Activated CD4-positive, alpha-beta T cell treated with anti-CD3 and anti-CD28 coated beads, Interleukin-2, amount 50 U/mL, for 16 hours (primary cell): ENCODE data around the gene GALNT17.

ENCODE experiments used
- DNase-seq: peaks from one replicate; pipeline ENCODE4 v3.0.0-alpha.2; 2020

The GALNT17 gene

DNA sequence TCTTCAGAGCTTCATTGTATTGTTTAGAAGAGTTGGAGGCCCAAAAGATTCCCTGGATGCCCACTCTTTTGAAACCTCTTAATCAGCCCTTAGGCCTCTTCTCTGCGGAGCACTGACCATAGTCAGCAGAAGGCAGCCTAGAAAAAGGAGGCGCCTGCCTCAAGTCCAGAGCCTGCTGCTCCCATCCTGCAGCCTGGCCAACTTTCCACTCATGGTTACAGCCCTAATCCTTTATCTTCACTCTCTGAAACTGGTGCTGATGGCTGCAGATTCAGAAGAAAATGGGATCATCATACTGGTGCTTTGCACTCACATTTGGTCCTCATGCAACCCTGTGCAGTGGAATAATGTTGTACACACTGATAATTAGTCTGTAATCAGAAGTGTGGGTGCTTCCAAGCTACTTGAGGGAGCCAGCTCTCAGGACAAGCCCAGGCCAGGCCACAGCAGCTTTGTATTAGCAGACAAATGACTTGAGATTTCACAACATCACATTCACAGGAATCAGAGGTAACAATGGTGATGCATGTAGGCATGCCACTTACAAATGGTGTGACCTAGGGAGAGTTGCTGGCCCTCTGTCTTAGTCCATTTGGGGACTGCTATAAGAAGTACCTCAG is 272.9 kb downstream of the GALNT17 start:
- no peak for DNase-seq

GRCh38 chr7:71408271-71408670 is 276.3 kb downstream of the GALNT17 start:
- no peak for DNase-seq

DNA sequence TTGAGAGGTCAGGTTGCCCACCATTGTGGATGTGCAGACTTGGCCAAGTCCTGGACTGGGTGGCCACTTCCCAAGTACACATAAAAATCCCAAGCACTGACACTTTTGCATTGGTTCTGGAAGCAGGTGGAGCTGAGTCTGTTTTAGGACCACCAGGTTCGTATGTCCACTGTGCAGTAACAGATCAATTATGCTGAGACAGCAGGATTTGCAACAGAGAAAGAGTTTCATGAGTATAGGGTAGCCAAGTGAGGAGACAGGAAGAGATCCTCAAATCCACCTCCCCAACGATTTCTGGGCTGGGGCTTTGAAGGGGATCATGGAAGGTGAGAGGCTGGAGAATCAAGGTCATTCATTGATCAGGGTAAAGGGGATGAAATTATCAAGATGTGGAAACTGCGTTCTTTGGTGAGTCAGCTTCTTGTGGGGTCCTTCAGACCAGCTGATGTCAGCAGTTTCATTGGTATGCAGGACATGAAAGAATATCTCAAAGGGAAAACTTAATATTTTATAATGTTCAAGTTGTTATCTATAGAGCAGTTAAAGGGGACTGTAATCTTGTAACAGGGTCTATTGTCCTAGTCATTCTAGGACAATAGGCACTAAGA is 277.7 kb downstream of the GALNT17 start:
- DNase-seq: no peak

DNA sequence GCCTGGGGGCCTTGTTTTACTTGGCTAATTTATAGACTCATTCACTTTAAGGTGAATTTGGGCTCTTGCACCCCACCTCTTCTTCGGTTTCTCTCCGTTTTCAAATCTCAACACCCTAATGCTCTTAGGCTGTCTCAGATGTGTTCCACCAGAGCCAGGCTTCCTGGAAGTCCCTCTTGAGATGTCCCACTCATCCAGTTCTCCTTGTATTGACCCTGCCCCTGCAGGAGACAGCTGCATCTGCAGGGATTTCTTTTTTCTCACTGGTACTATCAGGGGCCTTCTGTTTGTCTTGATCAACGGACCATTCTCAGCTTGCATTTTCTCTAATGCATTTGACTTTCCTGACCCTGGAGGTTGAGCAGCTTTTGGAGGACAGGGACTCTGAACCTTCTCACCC is 279.5 kb downstream of the GALNT17 start:
- DNase-seq: no peak

GRCh38 chr7:71414490-71414889 is 282.5 kb downstream of the GALNT17 start:
- no peak for DNase-seq

GRCh38 chr7:71419546-71420337 is 287.8 kb downstream of the GALNT17 start:
- DNase-seq: no peak

DNA sequence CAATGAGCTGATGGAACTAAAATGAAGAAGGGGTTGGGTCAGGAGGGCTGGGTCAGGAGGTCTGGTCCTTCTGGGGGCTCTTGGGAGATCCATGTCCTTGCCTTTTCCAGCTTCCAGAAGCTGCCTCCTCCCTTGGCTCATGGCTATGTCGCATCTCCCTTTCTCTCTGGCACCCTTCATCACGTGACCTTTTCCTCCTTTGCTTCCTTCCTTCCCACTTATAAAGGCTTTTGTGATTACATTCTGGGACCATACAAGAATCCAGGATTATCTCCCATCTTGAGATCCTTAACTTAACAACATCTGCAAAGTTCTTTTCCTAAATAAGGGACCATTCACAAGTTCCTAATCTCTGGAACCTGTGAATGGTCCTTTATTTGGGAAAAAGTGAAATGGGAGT is 290.2 kb downstream of the GALNT17 start:
- no peak for DNase-seq

DNA sequence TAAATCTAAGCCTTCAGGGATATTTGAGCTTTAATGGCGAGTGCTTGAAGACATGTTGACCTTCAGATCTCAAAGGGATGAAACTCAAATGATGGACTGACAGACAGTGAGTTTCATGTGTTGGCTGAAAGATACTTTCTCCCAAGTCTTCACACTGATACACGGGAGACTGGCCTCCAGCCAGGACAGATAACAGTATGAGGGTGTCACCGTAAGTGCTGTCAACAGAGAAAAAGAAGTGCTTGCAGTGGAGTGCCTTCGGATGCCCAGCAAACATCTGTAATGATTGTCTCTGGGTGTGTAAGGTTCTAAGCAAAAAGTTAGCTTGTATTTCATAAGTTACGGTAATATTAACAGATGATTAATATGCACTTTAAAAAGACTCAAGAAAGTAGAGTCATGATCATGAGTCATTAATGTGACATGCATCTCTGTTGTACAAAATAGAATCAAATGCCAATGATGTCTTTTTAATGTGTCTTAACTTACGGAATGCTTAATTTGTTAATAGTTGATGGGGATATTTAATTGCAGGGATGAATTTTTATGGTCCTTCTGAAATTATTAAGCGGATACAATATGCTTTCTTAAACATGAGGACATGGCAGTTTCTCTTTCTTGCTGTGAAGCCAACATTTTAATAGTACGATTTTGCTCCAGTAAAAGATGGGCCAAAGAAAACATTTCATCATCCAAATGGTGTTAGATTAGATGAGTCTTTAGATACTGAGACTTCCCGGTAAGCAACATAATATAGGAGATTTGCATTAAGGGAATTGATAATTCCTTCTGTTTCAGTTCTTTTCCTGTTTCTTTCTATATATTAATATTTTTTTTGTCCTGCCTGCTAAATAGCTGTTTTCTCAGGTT is 292.5 kb downstream of the GALNT17 start:
- no peak for DNase-seq

GRCh38 chr7:71429083-71429482 is 297.1 kb downstream of the GALNT17 start:
- DNase-seq: no peak

GRCh38 chr7:71430246-71430645 is 298.3 kb downstream of the GALNT17 start:
- no peak for DNase-seq

- DNase-seq: no peak
These were observed 307.4 kb downstream of the GALNT17 start for GRCh38 chr7:71439321-71439720.

- DNase-seq: peak; percentile 1
These were observed 310.7 kb downstream of the GALNT17 start for GRCh38 chr7:71442492-71443190.

DNA sequence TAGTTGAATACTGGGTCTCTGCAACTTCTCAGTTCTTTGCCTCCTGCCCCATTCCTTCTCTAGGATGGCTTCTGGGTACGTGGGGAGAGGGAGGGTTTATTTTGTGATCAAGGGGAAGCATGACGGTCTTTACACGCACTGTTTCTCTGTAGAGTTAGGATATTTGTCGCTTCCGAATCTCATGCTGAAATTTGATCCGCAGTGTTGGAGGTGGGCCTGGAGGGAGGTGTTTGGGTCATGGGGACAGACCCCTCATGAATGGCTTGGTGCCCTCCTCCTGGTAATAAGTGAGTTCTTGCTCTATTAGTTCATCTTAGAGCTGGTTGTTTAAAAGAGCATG is 311.2 kb downstream of the GALNT17 start:
- no peak for DNase-seq

DNA sequence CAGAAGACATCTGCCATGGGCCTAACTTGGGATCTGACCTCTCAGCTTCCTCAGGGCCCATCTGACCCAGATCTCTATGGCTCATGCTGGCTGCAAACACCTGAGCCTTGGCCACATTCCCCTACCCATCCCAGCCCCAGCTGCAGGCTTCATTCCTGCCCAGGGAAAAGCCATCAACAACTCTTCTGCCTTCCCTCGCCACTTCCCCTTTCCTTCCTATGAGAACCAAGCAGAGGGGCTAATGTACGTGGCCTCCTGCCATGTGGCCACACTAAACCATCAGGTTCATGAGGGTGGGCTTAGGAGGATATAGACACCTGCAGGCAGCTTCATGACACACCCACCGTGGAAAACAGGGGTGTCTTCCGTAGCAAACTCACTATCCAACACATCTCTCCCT is 312.2 kb downstream of the GALNT17 start:
- DNase-seq: no peak

- DNase-seq: no peak
These were observed 321.7 kb downstream of the GALNT17 start for GRCh38 chr7:71453630-71454029.

GRCh38 chr7:71454981-71455380 is 323.0 kb downstream of the GALNT17 start:
- DNase-seq: no peak

- no peak for DNase-seq
These were observed 325.1 kb downstream of the GALNT17 start for GRCh38 chr7:71457021-71457420.

- DNase-seq: no peak
These were observed 326.1 kb downstream of the GALNT17 start for GRCh38 chr7:71457846-71458590.

DNA sequence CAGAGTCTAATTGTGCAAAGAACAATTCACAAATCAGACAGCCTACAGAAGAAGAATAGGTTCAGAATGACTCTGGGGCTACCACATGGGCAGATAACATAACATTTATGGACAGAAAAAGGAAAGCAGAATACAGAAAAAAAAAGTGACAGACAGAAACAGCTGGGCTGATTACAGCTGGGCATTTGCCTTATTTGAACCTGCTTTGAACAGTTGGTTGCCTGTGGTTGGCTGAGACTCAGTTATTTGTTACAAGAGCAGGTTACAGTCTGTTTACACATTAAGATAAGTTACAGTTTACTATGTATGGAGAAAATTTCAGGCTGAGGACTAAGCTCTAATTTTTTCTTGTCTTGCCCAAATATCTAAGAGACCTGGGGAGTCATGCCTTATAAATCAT is 327.2 kb downstream of the GALNT17 start:
- no peak for DNase-seq

- DNase-seq: no peak
These were observed 329.6 kb downstream of the GALNT17 start for GRCh38 chr7:71461572-71461971.

- no peak for DNase-seq
These were observed 333.8 kb downstream of the GALNT17 start for GRCh38 chr7:71465741-71466189.
